ENCODE data around the gene ISG15. TPM values are rescaled to one million over a fixed set of nuclear protein-coding genes. Genes with fewer than 3 reads are reported as not detected.

Gene ISG15
- total RNA-seq, 1 donor, result 90.5 TPM

DNA sequence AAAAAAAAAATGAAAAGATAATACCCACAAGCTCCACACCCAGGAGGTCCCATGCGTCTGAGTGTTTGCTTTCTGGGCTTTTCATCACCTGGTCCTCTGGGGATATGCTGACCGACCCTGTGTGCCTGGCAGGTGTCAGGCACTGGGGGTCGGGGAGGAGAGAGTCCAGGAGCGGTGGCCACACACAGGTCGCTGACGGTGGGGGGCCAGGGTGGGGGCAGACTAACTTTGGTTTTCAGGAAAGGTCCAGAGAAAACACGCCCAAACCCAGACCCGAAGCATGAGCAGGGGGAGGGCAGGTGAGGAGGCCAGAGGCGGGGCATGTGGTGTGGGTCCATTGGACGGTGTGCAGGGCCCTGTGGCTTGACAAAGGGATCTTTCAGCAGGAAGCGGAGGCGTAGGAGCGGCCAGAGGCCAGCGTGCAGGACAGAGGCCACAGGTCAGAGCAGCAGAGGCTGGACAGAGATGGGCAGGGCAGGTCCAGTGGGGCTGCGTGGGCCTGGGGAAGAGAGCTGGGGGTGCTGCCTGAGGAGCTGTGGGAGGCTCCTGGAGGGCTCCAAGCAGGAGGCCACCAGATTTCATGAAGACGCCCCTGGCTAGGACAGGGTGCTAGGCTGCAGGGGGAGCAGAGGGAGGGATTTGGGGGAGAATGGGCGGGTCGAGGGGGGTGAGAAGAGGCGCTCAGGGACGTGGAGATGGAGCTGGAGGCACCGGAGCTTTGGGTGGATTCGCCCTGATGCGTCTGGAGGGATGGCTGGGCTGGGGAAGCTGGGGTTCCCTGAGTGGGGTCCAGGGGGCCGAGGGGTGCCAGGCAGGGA is 45.0 kb downstream of the ISG15 start:
- Histone ChIP-seq H3K4me2 (ENCODE audit: insufficient read depth, low read length) (no peak overlapping the region), H3K4me1 (ENCODE audit: insufficient read depth, low read length) (no peaks in the 10 kb centered on the region)
- TF ChIP-seq, protein P1, sequence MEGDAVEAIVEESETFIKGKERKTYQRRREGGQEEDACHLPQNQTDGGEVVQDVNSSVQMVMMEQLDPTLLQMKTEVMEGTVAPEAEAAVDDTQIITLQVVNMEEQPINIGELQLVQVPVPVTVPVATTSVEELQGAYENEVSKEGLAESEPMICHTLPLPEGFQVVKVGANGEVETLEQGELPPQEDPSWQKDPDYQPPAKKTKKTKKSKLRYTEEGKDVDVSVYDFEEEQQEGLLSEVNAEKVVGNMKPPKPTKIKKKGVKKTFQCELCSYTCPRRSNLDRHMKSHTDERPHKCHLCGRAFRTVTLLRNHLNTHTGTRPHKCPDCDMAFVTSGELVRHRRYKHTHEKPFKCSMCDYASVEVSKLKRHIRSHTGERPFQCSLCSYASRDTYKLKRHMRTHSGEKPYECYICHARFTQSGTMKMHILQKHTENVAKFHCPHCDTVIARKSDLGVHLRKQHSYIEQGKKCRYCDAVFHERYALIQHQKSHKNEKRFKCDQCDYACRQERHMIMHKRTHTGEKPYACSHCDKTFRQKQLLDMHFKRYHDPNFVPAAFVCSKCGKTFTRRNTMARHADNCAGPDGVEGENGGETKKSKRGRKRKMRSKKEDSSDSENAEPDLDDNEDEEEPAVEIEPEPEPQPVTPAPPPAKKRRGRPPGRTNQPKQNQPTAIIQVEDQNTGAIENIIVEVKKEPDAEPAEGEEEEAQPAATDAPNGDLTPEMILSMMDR (IDR thresholded peaks at IDR 0.05; ENCODE audit: extremely low read depth, low read depth, low read length), result no peak

DNA sequence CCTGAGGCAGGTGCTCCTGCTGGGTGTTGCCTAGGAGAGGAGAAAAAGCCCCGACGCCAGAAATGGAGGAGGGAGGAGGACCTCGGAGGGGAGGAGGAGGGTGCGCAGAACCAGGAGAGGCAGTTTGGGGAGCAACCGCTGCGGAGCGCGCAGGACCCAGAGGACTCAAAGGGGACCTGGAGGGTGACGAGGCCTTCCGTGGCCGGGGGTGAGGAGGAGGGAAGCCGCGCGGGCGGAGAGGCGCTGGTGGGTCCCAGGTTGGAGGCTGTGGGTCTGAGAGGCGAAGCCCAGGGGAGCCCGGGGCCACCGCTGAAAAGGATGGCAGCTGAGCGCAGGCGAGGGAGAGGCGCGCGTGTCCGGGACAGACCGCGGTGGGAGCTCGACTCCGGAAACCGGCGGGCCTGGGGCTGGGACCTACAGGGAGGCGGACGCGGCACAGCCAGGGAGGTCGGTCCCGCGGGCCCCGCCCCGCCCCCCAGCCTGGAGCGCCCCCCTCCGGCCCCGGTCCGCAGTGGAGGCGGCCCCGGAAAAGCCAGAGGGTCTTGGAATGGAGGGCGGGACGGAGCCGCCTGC is 45.7 kb downstream of the ISG15 start:
- peak; percentile 91 for DNase-seq (ENCODE audit: insufficient read length, low spot score, missing footprints)
- Histone ChIP-seq H3K4me2 (ENCODE audit: insufficient read depth, low read length) (peak overlapping the region; percentile 58), H2AFZ (ENCODE audit: low read length) (no peak overlapping the region), H3K9me3 (ENCODE audit: low read depth, low read length) (no peaks in the 10 kb centered on the region), H3K4me1 (ENCODE audit: insufficient read depth, low read length) (peaks cover 5% of the 10 kb centered on the region), H3K27me3 (ENCODE audit: insufficient read depth, low read length) (peaks cover 43% of the 10 kb centered on the region), H3K4me3 (ENCODE audit: insufficient read depth, low read length) (peak overlapping the region; percentile 58), H3K79me2 (ENCODE audit: insufficient read depth, low read length) (no peaks in the 10 kb centered on the region), H3K36me3 (ENCODE audit: insufficient read depth, low read length) (no peaks in the 10 kb centered on the region), H4K20me1 (ENCODE audit: insufficient read depth, low read length) (no peaks in the 10 kb centered on the region), H3K27ac (ENCODE audit: low read depth, low read length) (no peak overlapping the region)
- TF ChIP-seq, protein P1 (IDR thresholded peaks at IDR 0.05; ENCODE audit: extremely low read depth, low read depth, low read length), result no peak

More for the DNA sequence above, 45.0 kb downstream of the ISG15 start:
- peak; percentile 92 for DNase-seq (ENCODE audit: insufficient read length, low spot score, missing footprints)
- H3K9me3 ChIP-seq (ENCODE audit: low read depth, low read length), result no peaks in the 10 kb centered on the region
- no peak overlapping the region for H2AFZ ChIP-seq (ENCODE audit: low read length)
- no peak overlapping the region for H3K27ac ChIP-seq (ENCODE audit: low read depth, low read length)
- no peaks in the 10 kb centered on the region for H4K20me1 ChIP-seq (ENCODE audit: insufficient read depth, low read length)
- H3K4me3 ChIP-seq (ENCODE audit: insufficient read depth, low read length), result no peak overlapping the region
- H3K27me3 ChIP-seq (ENCODE audit: insufficient read depth, low read length), result peaks cover 41% of the 10 kb centered on the region
- H3K36me3 ChIP-seq (ENCODE audit: insufficient read depth, low read length), result no peaks in the 10 kb centered on the region
- no peaks in the 10 kb centered on the region for H3K79me2 ChIP-seq (ENCODE audit: insufficient read depth, low read length)

GRCh38 chr1:1059494-1060280 is 46.4 kb downstream of the ISG15 start:
- Histone ChIP-seq H3K4me1 (ENCODE audit: insufficient read depth, low read length) (peaks cover 10% of the 10 kb centered on the region), H3K4me2 (ENCODE audit: insufficient read depth, low read length) (peak overlapping the region; percentile 58), H3K27me3 (ENCODE audit: insufficient read depth, low read length) (peaks cover 43% of the 10 kb centered on the region), H3K79me2 (ENCODE audit: insufficient read depth, low read length) (no peaks in the 10 kb centered on the region), H3K27ac (ENCODE audit: low read depth, low read length) (no peak overlapping the region), H4K20me1 (ENCODE audit: insufficient read depth, low read length) (no peaks in the 10 kb centered on the region), H3K4me3 (ENCODE audit: insufficient read depth, low read length) (peak overlapping the region; percentile 58), H3K36me3 (ENCODE audit: insufficient read depth, low read length) (no peaks in the 10 kb centered on the region), H2AFZ (ENCODE audit: low read length) (no peak overlapping the region), H3K9me3 (ENCODE audit: low read depth, low read length) (no peaks in the 10 kb centered on the region)
- TF ChIP-seq, protein P1 (IDR thresholded peaks at IDR 0.05; ENCODE audit: extremely low read depth, low read depth, low read length), result no peak
- DNase-seq (ENCODE audit: insufficient read length, low spot score, missing footprints), result peak; percentile 100
